GM21381 (cell line): ENCODE data around the gene STRBP.
"Not testable (repeated sequence)": the region's sequence is repeated elsewhere in the genome, so short reads cannot be mapped to it uniquely, and the experiment has no call there.

Experiments
- ATAC-seq: cut with Tn5 transposase; IDR thresholded peaks from one replicate; pipeline ENCODE4 v1.9.1; 2021; ENCODE audit warnings: mild to moderate bottlenecking, moderate library complexity; ENCODE audit not compliant: unreplicated experiment

STRBP gene

GRCh38 chr9:123200469-123200868, 67.9 kb downstream of the STRBP start:
- not testable (repeated sequence) for ATAC-seq

GRCh38 chr9:123196124-123196523, 72.3 kb downstream of the STRBP start:
- no peak for ATAC-seq

GRCh38 chr9:123194023-123194422, 74.4 kb downstream of the STRBP start:
- ATAC-seq, result no peak

- ATAC-seq, result no peak
These were observed 76.7 kb downstream of the STRBP start for GRCh38 chr9:123191680-123192079.

GRCh38 chr9:123191260-123191659, 77.1 kb downstream of the STRBP start:
- no peak for ATAC-seq

GRCh38 chr9:123187131-123187530, 81.3 kb downstream of the STRBP start:
- no peak for ATAC-seq

GRCh38 chr9:123186029-123186428, 82.4 kb downstream of the STRBP start:
- ATAC-seq, result not testable (repeated sequence)

GRCh38 chr9:123176949-123177348, 91.4 kb downstream of the STRBP start:
- ATAC-seq, result no peak

GRCh38 chr9:123175854-123176629, 92.3 kb downstream of the STRBP start:
- no peak for ATAC-seq

GRCh38 chr9:123174887-123175518, 93.4 kb downstream of the STRBP start:
- peak; percentile 87 for ATAC-seq

- no peak for ATAC-seq
These were observed 94.3 kb downstream of the STRBP start for GRCh38 chr9:123174079-123174478.

GRCh38 chr9:123169926-123170325, 98.5 kb downstream of the STRBP start:
- ATAC-seq, result no peak

- ATAC-seq, result no peak
These were observed 99.8 kb downstream of the STRBP start for GRCh38 chr9:123168586-123168985.

- ATAC-seq, result no peak
These were observed 100.9 kb downstream of the STRBP start for GRCh38 chr9:123167474-123167873.

- no peak for ATAC-seq
These were observed 102.6 kb downstream of the STRBP start for GRCh38 chr9:123165813-123166212.

- ATAC-seq, result peak; percentile 85
These were observed 104.1 kb downstream of the STRBP start for GRCh38 chr9:123164285-123164684.

- ATAC-seq, result no peak
These were observed 105.5 kb downstream of the STRBP start for GRCh38 chr9:123162791-123163345.

GRCh38 chr9:123162360-123162759, 106.0 kb downstream of the STRBP start:
- no peak for ATAC-seq

- ATAC-seq, result no peak
These were observed 111.2 kb downstream of the STRBP start for GRCh38 chr9:123157221-123157620.

- ATAC-seq, result no peak
These were observed 117.5 kb downstream of the STRBP start for GRCh38 chr9:123150708-123151503.

GRCh38 chr9:123149067-123149466, 119.3 kb downstream of the STRBP start:
- ATAC-seq, result no peak
